Measurements from ENCODE around the gene SKI.
"Not testable (repeated sequence)": the region's sequence is repeated elsewhere in the genome, so short reads cannot be mapped to it uniquely, and the experiment has no call there.

Gene SKI

DNA sequence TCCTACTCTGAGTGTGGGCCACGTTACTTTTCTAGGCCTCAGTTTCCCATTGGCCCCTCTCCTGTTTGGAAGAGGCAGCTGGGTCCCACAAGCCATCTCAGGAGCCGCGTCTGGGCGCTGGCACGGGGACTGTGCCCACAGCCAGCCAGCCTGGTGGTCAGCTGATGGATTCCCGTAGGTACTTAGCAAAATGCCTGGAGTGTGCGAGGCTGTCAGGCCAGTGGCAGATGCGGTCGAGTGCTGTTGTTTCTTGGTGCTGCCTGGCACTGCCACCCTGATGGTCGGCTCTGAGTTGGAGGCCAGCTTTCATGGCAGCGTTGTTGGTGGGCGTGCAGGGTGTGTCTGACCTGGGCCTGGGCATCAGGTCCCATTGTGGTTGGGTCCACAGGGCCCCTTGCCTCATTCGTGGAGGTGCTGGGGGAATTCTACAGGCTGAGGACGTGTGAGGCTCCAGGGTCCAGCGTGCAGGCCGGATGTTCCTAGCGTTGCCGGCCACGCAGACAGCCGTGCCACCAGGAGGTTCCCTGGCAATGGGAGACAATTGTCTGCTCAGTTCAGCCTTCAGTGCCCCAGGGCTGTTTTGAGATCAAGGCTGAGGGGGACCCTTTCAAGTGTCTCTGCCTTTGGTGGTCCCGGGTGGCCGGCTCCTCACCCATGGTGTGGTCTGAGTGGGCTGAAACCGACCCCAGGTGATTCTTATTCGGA is 20.9 kb downstream of the SKI start:
- DNase-seq, result no peak

DNA sequence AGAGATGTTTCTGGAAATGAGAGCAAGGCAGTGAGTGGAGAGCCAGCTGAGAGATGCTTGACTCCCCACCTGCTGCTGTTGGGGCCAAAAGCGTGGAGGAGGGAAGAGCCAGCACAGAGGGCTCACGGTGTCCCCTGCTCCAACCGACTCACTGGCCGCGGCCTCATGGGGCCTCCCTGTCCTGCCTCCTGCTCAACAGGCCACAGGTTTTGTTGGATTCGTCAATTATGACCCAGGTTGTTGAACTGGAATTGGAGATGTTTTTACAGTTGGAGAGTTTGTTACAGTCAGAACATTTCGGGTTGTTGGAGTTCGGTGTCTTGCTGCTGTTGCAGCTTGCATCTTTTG is 21.4 kb downstream of the SKI start:
- no peak for DNase-seq

GRCh38 chr1:2250721-2251281 is 22.7 kb downstream of the SKI start:
- DNase-seq, result no peak

DNA sequence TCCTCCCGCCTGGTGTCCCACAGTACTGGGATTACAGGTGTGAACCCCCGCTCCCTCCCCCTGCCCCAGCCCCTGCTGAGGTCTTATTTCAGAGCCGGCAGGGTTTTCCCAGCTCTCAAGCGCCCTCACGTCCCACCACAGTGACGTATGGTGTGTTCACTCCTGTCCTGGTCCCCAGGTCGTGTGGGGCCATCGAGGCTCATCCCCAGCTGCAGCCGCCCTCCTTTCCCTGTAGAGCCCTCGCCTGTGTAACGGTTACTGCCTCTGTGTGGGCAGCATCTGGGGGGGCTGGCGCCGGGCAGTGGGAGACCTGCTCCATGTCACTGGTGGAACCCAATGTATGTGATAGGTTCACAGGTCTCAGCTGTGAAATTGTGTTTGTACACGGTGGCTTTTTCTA is 23.2 kb downstream of the SKI start:
- no peak for DNase-seq

GRCh38 chr1:2251786-2252185 is 23.7 kb downstream of the SKI start:
- no peak for DNase-seq

DNA sequence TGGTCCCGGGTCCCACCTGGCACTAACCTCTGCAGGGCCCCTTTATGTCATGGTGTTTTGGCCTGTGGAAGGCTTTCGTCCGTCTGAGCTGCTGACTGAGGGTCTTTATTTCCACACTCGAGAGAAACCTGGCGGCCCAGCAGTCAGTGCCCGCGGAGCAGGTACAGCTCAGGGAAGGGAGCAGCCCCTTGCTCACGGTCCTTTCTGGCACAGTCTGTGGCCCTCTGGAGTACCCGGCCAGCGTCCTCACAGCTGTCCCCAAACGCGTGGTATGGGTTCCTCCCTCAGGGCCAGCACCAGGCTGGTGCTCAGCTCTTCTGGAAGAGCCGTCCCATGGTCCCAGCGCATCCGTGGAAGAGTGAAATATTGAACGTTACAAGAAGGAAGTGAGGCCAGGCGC is 24.3 kb downstream of the SKI start:
- DNase-seq, result no peak

GRCh38 chr1:2253036-2253796 is 25.1 kb downstream of the SKI start:
- no peak for DNase-seq

- DNase-seq, result no peak
These were observed 25.8 kb downstream of the SKI start for GRCh38 chr1:2253797-2254480.

GRCh38 chr1:2255047-2255419 is 26.9 kb downstream of the SKI start:
- DNase-seq, result no peak

- peak; percentile 37 to 56 for DNase-seq
These were observed 27.6 kb downstream of the SKI start for GRCh38 chr1:2255420-2256369.

DNA sequence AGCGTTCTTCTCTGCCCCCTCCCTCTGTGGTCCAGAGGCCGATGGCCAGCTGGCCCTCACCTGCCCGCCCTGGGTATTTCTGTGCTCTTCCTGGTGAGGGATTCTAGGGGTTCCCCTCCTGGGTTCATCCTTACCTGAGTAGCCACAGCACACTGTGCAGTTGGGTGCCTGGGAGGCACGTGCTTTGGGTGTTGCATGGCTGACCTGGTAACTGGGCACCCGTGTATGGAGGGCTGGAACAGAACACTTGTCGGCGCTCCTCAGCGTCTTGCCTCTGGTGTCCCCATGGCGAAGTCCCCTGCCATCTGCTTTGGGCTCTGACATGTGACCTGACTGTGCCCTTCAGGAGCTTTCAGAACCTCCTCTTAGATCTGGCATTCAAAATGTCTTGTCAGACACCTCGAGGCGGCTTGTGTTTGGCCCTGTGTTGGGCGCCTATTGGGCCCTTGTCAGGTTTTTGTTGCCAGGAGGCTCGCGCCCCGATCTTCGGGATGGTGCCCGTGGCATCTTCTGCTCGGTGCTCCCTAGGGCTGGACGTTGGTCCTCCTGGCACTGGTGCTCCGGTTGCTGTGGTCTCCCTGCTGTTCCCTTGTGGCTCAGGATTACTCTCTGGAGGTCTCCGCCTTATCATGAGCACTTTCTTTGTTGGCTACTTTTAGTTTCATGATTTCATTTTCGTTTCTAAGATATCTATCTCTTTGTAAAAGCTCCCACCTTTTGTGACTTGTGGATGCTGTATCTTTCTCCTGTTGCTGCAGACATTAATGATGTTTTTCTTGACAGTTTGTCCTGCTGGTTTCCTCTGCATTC is 28.5 kb downstream of the SKI start:
- DNase-seq, result no peak

GRCh38 chr1:2257245-2257627 is 29.1 kb downstream of the SKI start:
- DNase-seq, result no peak

- no peak for DNase-seq
These were observed 30.1 kb downstream of the SKI start for GRCh38 chr1:2258122-2258681.

DNA sequence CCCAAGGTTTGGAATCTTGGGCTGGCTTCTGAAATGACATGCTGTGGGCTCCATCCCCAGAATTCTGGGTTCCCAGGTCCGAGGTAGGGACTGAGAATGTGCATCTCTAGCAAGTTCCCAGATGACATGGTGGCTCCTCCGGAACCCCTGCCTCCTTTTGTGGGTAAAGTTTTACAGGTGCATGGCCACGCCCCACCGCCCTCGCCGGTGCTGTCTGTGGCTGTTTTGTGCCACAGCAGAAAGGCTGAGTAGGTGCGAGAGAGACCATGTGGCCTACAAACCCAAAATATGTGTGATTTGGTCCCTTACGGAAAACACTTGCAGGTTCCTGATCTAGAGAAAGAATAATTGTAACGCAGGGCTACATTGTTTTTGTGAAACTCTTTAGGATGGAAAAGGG is 30.9 kb downstream of the SKI start:
- DNase-seq, result peak; percentile 26 to 57

DNA sequence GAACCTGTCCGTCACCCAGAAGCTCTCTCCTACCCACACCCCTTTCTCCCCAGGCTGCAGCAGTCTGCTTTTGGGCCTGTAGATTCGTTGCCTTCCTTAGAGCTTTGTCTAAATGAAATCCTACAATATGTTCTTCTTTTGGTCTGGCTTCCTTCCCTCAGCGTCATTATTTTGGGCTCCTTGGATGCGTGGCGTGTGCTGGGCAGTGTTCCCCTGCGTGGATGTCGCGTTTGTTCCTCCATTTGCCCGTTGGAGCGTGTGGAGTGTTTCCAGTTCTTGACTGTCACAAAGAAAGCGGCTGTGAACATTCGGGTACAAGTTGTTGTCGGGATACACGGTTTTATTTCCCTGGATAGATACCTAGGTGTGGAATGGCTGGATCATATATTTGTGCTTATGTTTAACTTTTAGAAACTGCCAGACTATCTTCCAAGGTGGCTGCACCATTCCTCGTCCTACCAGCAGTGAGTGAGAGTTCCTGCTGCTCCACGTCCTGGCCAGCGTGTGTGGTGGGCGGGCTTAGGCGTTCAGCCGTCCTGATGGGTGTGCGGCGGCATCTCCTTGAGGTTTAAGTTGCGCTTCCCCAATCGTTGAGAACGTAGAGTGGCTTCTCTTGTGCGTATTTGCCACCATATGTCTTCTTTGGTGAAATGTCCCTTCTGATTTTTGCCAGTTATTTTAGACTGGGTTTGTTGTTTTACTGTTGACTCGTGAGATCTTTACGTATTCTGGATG is 31.7 kb downstream of the SKI start:
- DNase-seq, result no peak

- not testable (repeated sequence) for DNase-seq
These were observed 32.4 kb downstream of the SKI start for GRCh38 chr1:2260470-2260869.

- DNase-seq, result no peak
These were observed 32.8 kb downstream of the SKI start for GRCh38 chr1:2260917-2261316.

DNA sequence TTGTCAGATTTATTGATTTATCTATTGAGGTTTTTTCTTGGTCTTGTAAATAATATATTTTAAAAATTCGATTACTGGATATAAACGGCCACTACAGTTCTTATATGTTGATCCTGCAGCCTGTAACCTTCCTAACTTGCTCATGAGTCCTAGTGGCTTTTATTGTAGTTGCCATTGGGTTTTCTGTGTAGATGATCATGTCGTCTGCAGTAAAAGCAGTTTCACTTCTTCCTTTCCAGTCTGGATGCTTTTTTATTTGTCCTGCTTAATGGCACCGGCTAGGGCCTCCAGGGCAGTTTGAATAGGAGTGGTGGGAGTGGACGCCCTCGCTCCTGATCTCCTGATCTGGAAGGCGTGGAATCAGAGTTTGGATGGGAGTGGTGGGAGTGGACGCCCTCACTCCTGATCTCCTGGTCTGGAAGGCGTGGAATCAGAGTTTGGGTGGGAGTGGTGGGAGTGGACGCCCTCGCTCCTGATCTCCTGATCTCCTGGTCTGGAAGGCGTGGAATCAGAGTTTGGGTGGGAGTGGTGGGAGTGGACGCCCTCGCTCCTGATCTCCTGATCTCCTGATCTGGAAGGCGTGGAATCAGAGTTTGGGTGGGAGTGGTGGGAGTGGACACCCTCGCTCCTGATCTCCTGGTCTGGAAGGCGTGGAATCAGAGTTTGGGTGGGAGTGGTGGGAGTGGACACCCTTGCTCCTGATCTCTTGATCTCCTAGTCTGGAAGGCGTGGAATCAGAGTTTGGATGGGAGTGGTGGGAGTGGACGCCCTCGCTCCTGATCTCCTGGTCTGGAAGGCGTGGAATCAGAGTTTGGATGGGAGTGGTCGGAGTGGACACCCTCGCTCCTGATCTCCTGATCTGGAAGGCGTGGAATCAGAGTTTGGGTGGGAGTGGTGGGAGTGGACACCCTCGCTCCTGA is 33.6 kb downstream of the SKI start:
- DNase-seq, result not testable (repeated sequence)

DNA sequence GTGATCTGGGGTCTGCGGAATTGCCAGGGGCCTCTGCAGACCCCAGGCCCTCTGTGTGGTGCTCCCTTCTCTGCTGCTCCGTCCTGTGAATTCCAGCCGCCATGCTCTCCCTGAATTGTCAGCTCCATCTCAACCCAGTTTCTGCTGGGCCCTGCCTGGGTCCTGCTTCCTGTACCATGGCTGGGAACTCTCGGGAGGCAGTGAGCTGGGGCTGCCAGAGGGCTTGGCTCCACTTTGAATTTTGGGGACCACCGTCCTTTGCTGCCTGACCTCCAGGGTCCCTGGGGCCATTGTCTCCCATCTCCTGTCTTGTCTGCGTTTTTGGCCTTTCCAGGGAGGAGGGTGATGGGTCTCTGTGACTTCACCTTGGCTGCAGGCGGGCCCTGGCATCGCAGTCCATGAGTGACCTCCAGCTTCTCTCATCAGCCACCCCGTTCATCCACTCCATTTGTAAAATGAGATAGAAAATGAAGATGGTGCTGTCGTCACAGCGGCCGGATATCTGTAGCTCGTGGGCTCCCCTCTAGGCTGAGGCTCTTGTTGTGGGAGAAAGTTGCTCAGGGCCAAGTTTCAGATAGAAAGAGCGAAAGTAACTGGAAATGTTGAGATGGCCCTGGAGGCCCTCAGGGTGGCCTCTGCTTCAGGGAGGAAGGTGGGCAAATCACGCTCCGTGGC is 38.3 kb downstream of the SKI start:
- no peak for DNase-seq

All from stimulated activated CD4-positive, alpha-beta T cell treated with anti-CD3 and anti-CD28 coated beads, Interleukin-2, amount 100 ng/mL, for 48 hours (primary cell).